Measurements from ENCODE around the gene DYSF. TPM values are rescaled to one million over a fixed set of nuclear protein-coding genes. Genes with fewer than 3 reads are reported as not detected.

Gene DYSF
- total and polyA plus RNA-seq, 2 donors (not counting 3 experiments of a cell fraction or from before 2014, with no cell fraction given) = 50.9 to 152 TPM

- POLR2A ChIA-PET = no interaction called here
- FAIRE-seq = no peak
- H3K9ac ChIP-seq (replicated peaks; ENCODE audit: extremely low read depth, insufficient read depth, low read length) = no peak overlapping the region
- no peak for TF ChIP-seq JUN (IDR thresholded peaks at IDR 0.05; ENCODE audit: borderline replicate concordance, insufficient read depth, insufficient read length, low read depth)
- no peak for TF ChIP-seq MYC (IDR thresholded peaks at IDR 0.05; ENCODE audit: low read depth, low read length)
- TF ChIP-seq POLR2AphosphoS5 (IDR thresholded peaks at IDR 0.05; ENCODE audit: insufficient read depth, low read depth, low read length) = no peak
- no peak for TF ChIP-seq CTCF (IDR thresholded peaks at IDR 0.05; ENCODE audit: extremely low read depth in 1 of 2, insufficient read depth in 1 of 2, low read depth in 1 of 2, low read length in 2 of 2)
- no peak for TF ChIP-seq GATA2 (IDR thresholded peaks at IDR 0.05; ENCODE audit: insufficient read depth, insufficient read length, low read depth, low read length)
- no peak for TF ChIP-seq POLR2A (IDR thresholded peaks at IDR 0.05; ENCODE audit: low read depth, low read length)
- TF ChIP-seq MAX (IDR thresholded peaks at IDR 0.05; ENCODE audit: insufficient read depth, insufficient read length) = no peak
- no peak for TF ChIP-seq FOS (IDR thresholded peaks at IDR 0.05; ENCODE audit: borderline replicate concordance, insufficient read depth, low read length)
- TF ChIP-seq EZH2 (IDR thresholded peaks at IDR 0.05; ENCODE audit: borderline replicate concordance, low read depth, low read length, severe bottlenecking) = no peak
- no peaks in the 10 kb centered on the region for H3K9me3 ChIP-seq (replicated peaks; ENCODE audit: control insufficient read depth, insufficient read depth, low read length)
- dilution Hi-C loops (cut with MboI; ENCODE audit: extremely low pct_ligation_motif_present, low sequenced_read_pairs) (no loop called here), intact Hi-C loops (cut with micrococcal nuclease) (no loop called here)
- DNase-seq (ENCODE audit: low read depth, low spot score) = no peak
- H2AFZ ChIP-seq (ENCODE audit: low read depth, low read length) = no peak overlapping the region
- CTCF ChIA-PET = interaction anchor here (0.6 kb wide), 1 partner anchor 175 kb away, joined by 4 read pairs; no protein-coding TSS in a partner anchor
- no peaks in the 10 kb centered on the region for H3K9me1 ChIP-seq (replicated peaks; ENCODE audit: control insufficient read depth, extremely low read depth, insufficient read depth, low read length)
- no peaks in the 10 kb centered on the region for H3K79me2 ChIP-seq (ENCODE audit: control insufficient read depth, insufficient read depth, low read length)
- no peak overlapping the region for H3K4me3 ChIP-seq (replicated peaks in 1 of 3; ENCODE audit: insufficient read depth in 1 of 3, low read depth in 1 of 3, low read length in 3 of 3)
- H3K27me3 ChIP-seq (ENCODE audit: control insufficient read depth in 2 of 2, insufficient read depth in 2 of 2, low read length in 2 of 2) = no peaks in the 10 kb centered on the region
- H3K4me1 ChIP-seq (ENCODE audit: control insufficient read depth, extremely low read depth, insufficient read depth, low read length) = no peaks in the 10 kb centered on the region
- no TSS peak for BruUV-seq (replicated peaks)
- H4K20me1 ChIP-seq (replicated peaks; ENCODE audit: control insufficient read depth, extremely low read depth, insufficient read depth, low read length) = no peaks in the 10 kb centered on the region
- H3K27ac ChIP-seq (ENCODE audit: insufficient read depth, low read depth, low read length) = no peak overlapping the region
- no peaks in the 10 kb centered on the region for H3K36me3 ChIP-seq (ENCODE audit: control insufficient read depth in 2 of 2, extremely low read depth in 1 of 2, insufficient read depth in 2 of 2, low read length in 2 of 2)
- no peak overlapping the region for H3K4me2 ChIP-seq (ENCODE audit: insufficient read depth, low read length)
Measured at GRCh38 chr2:71635798-71636197, 182.4 kb downstream of the DYSF start.

Measured in endothelial cell of umbilical vein (primary cell).